Activated CD8-positive, alpha-beta T cell treated with anti-CD3 and anti-CD28 coated beads for 36 hours (primary cell): ENCODE data around the gene ARHGAP31. TPM values are rescaled to one million over a fixed set of nuclear protein-coding genes. Genes with fewer than 3 reads are reported as not detected.

Experiments used
- ATAC-seq: fragments of 200-7000 bp; cut with Tn5 transposase; one replicate; pipeline ENCODE4 v1.10.0; 2021; ENCODE audit warnings: mild to moderate bottlenecking, moderate library complexity
- CTCF ChIA-PET: fragments of 350-600 bp; sonication (Branson Sonifier 250); formaldehyde crosslinking; loops from one replicate; lab custom pipeline; 2021; ENCODE audit warnings: antibody characterized with exemption; lab: Charles Lee
- POLR2A ChIA-PET: fragments of 350-600 bp; sonication (Branson Sonifier 250); formaldehyde crosslinking; loops from one replicate; lab custom pipeline; 2021; ENCODE audit warnings: antibody characterized with exemption; lab: Charles Lee
- DNase-seq: peaks from one replicate; pipeline ENCODE4 v3.0.0-alpha.2; 2020
- H3K27ac Mint-ChIP-seq: one replicate; pipeline ENCODE4 v1.8.0; 2021; ENCODE audit warnings: mild to moderate bottlenecking, mixed read lengths
- H3K27me3 Mint-ChIP-seq: one replicate; pipeline ENCODE4 v1.8.0; 2021; ENCODE audit warnings: mixed read lengths
- H3K36me3 Mint-ChIP-seq: one replicate; pipeline ENCODE4 v1.8.0; 2021; ENCODE audit warnings: low read depth, mixed read lengths
- H3K4me1 Mint-ChIP-seq: one replicate; pipeline ENCODE4 v1.8.0; 2021; ENCODE audit warnings: low read depth, mixed read lengths
- H3K4me3 Mint-ChIP-seq: one replicate; pipeline ENCODE4 v1.8.0; 2021; ENCODE audit warnings: mild to moderate bottlenecking, moderate library complexity, mixed read lengths
- H3K9me3 Mint-ChIP-seq: one replicate; pipeline ENCODE4 v1.8.0; 2021; ENCODE audit warnings: mixed read lengths
- CTCF ChIP-seq: fragments of 200-600 bp; IDR thresholded peaks from one replicate; pipeline ENCODE4 v1.8.0; 2022; ENCODE audit warnings: antibody characterized with exemption, mild to moderate bottlenecking
- intact Hi-C: fragments of 100-400 bp; cut with micrococcal nuclease; formaldehyde crosslinking; loops from one replicate; pipeline ENCODE4 v1.10.0; 2022
- total RNA-seq, 2 experiments: library from RNA; stranded (reverse); gene quantifications; one replicate each; pipeline ENCODE4 v1.2.3, GENCODE V29; 2021

The ARHGAP31 gene
- total RNA-seq, 2 experiments from 2014 or later, result 6.6 to 8.0 TPM

- intact Hi-C loops, result loop anchor here (5.0 to 10.0 kb wide), 3 partner anchors 59 to 382 kb away; partner anchors contain the start of genes COX17, POGLUT1 and TMEM39A
- ATAC-seq, result no peak
- Mint-ChIP-seq H3K27me3 (no peaks in the 10 kb centered on the region), H3K36me3 (peaks cover 8% of the 10 kb centered on the region), H3K9me3 (no peaks in the 10 kb centered on the region), H3K4me1 (peaks cover 42% of the 10 kb centered on the region), H3K4me3 (peak overlapping the region; percentile 83), H3K27ac (peak overlapping the region; percentile 94)
- CTCF ChIA-PET, result interaction anchor here (1.0 to 5.6 kb wide), 7 partner anchors 11 to 380 kb away, joined by 3 to 26 read pairs (median 4); partner anchors contain the start of gene B4GALT4
- POLR2A ChIA-PET, result interaction anchor here (1.0 to 3.6 kb wide), 5 partner anchors 11 to 60 kb away, joined by 3 to 28 read pairs (median 8); partner anchors contain the start of gene B4GALT4
- no peak for TF ChIP-seq CTCF
- DNase-seq, result no peak
Observed at GRCh38 chr3:119293105-119293870, 895 bp upstream of the ARHGAP31 start.

DNA sequence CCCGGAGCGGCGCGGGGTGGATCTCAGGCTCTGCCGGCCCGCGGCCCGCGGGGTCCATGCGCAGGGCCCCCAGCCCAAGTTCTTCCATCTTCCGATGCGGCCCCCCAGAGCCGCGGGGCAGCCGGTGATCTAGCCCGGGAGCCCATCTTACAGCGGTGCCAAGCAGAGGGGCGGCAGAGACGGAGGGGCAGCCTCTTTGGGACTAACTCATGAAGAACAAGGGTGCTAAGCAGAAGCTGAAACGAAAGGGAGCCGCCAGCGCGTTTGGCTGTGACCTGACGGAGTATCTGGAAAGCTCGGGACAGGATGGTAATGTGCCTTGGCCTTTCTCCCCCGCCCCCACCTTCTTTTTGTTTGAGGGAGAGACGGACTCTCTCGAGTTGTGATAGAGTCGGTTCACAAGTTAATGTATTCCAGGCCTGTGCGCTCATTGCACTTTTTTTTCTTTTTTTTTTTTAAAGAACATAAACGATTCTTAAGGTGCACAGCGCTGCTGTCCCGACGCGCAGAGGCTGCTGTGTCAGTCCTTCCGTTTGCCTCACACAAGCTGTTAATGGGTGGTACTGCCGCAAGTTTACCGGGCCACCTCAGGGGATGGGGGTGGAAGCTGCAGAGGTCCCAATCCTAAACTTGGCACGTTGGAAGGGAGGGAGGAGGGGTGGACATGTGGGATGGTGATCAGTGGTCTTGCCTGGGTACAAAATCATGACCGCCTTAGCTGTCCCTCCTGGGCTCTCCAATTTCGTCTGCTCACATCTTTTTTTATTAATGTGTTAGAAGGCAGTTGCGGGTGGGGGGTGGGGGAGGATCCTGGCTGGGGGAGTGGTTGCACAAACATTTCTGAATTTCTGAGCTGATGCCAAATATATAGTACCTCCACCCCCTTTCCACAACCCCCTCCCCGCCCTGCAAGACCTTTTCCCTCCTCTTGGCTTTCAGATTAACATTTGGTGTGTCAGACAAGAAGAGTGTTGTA is 801 bp downstream of the ARHGAP31 start:
- Mint-ChIP-seq H3K4me3 (peak overlapping the region; percentile 83), H3K4me1 (peaks cover 47% of the 10 kb centered on the region), H3K36me3 (peaks cover 8% of the 10 kb centered on the region), H3K27me3 (no peaks in the 10 kb centered on the region), H3K27ac (peak overlapping the region; percentile 94), H3K9me3 (no peaks in the 10 kb centered on the region)
- POLR2A ChIA-PET, result interaction anchor here (1.0 to 3.6 kb wide), 9 partner anchors 12 to 203 kb away, joined by 3 to 28 read pairs (median 5); partner anchors contain the start of genes B4GALT4 and TIMMDC1
- DNase-seq (peak; percentile 81), ATAC-seq (peak; percentile 49)
- intact Hi-C loops, result loop anchor here (2.0 to 10.0 kb wide), 5 partner anchors 28 to 380 kb away; partner anchors contain the start of genes B4GALT4, COX17, POGLUT1 and TMEM39A
- CTCF ChIA-PET, result interaction anchor here (1.0 to 5.6 kb wide), 9 partner anchors 10 to 169 kb away, joined by 3 to 26 read pairs (median 4); partner anchors contain the start of genes B4GALT4 and TMEM39A
- no peak for TF ChIP-seq CTCF

DNA sequence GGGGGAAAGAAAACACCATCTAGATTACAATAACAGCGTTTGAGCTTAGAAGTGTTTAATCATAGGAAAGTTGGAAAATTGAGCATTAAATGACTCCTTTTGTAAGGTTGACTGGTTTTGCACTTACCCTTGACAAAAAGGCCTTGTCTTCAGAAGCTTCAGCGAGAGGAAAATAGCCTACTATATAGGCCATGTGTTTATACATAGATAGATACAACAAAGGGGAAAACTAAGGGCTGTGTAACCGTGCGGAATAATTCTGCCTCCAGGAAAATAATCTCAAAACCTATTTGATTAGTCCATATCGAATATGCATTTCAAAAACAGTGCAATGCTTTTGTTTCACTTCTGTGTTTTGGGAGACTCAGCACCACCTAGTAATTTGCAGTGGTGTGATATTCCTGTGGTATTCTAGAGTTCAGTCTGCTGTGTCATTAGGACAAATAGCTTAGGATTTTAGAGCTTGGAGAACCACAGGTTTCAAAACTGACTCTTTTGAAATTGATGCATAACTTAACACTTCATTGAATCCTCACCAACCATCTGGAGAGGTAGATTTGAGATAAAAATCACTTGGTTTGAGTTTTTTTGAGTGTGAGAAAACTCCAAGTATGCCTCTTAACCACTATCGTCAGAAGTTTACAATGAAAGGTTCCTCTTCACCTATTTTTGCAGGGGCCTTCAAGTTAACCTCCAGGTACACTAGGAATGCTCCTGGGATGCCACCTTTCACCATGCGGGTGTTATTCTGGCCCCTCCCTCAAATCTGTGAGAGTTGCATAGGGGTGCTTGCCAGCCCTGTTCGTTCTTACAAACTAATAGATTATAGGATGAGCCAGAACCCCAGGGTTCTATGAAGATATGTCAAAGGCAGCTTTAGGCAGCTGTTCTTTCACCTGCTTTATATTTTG is 1.9 kb downstream of the ARHGAP31 start:
- H3K4me3 Mint-ChIP-seq, result peak overlapping the region; percentile 83
- POLR2A ChIA-PET, result interaction anchor here (0.6 to 2.5 kb wide), 6 partner anchors 16 to 177 kb away, joined by 3 to 8 read pairs (median 4); partner anchors contain the start of gene TMEM39A
- intact Hi-C loops, result loop anchor here (2.0 to 10.0 kb wide), 4 partner anchors 27 to 379 kb away; partner anchors contain the start of genes B4GALT4, COX17, POGLUT1 and TMEM39A
- peaks cover 48% of the 10 kb centered on the region for H3K4me1 Mint-ChIP-seq
- H3K27ac Mint-ChIP-seq, result peak overlapping the region; percentile 58
- CTCF ChIA-PET, result interaction anchor here (1.0 to 5.6 kb wide), 7 partner anchors 11 to 57 kb away, joined by 3 to 26 read pairs (median 9); partner anchors contain the start of gene B4GALT4
- no peaks in the 10 kb centered on the region for H3K9me3 Mint-ChIP-seq
- H3K36me3 Mint-ChIP-seq, result peaks cover 8% of the 10 kb centered on the region
- DNase-seq (no peak), ATAC-seq (no peak)
- no peaks in the 10 kb centered on the region for H3K27me3 Mint-ChIP-seq
- TF ChIP-seq CTCF, result no peak

DNA sequence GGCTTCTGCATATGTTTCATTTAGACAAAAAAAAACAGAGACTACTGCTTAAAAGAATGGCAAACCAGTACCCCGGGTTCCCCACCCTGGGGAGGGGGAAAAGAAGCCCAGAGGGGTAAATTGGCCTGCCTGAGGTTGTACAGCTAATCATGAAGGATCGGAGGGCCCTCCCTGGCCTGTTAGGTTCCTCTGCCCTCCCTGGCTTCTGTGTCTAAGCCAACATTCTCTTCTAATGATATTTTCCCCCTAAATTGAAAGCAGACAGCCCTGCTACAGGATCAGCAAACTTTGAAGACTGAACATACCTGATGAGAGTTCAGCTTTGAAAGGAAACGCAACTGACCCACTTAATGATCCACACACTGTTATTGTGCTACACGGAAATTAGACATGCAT is 2.5 kb downstream of the ARHGAP31 start:
- Mint-ChIP-seq H3K9me3 (no peaks in the 10 kb centered on the region), H3K4me3 (peak overlapping the region; percentile 20), H3K27ac (no peak overlapping the region), H3K36me3 (peaks cover 11% of the 10 kb centered on the region), H3K4me1 (peaks cover 55% of the 10 kb centered on the region), H3K27me3 (no peaks in the 10 kb centered on the region)
- no peak for TF ChIP-seq CTCF
- POLR2A ChIA-PET, result interaction anchor here (0.6 to 1.4 kb wide), 3 partner anchors 26 to 176 kb away, joined by 3 to 5 read pairs (median 4); partner anchors contain the start of gene TMEM39A
- CTCF ChIA-PET, result interaction anchor here (1.0 to 3.1 kb wide), 4 partner anchors 11 to 56 kb away, joined by 3 to 11 read pairs (median 6); no protein-coding TSS in a partner anchor
- ATAC-seq, result no peak
- no peak for DNase-seq
- intact Hi-C loops, result loop anchor here (10.0 kb wide), 2 partner anchors 168 to 378 kb away; partner anchors contain the start of genes COX17, POGLUT1 and TMEM39A
